Vagina (tissue), 2 donors: ENCODE results near the gene TMC5.

Experiments used
- POLR2A ChIP-seq, 2 donors: fragments of 450-650 bp; IDR thresholded peaks; one replicate each; pipeline ENCODE4 v1.6.1; 2017; ENCODE audit warnings: antibody characterized with exemption in 2 of 2, mild to moderate bottlenecking in 2 of 2, moderate library complexity in 2 of 2
- TF ChIP-seq, protein P1 (sequence below), 3 experiments: fragments of 450-650 bp in 2 of 3; fragments of 200-600 bp in 1 of 3; sonication (generic) in 1 of 3; IDR thresholded peaks; one replicate each; pipeline ENCODE4 v1.5.1; 2017 to 2019; ENCODE audit warnings: antibody characterized with exemption in 3 of 3, mild to moderate bottlenecking in 2 of 3, moderate library complexity in 2 of 3

DNA sequence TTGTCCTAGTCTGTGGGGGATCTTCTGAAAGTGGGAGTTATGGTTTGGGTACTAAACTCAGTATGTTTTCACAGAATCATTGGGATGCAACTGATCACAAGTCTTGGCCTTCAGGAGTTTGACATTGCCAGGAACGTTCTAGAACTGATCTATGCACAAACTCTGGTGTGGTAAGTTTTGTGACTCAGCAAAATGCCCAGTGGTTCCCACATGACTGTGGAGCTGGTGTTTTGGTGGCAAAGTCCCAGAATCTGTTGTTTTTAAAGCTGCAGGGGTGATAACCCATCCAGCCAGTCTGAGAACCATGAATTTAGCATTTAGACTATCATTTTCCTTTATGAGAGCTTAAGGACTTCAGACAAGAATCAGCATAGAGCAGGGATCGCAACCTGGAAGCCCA is 63.6 kb downstream of the TMC5 start:
- no peak for TF ChIP-seq POLR2A (IDR thresholded peaks at IDR 0.05)
- TF ChIP-seq, protein P1, sequence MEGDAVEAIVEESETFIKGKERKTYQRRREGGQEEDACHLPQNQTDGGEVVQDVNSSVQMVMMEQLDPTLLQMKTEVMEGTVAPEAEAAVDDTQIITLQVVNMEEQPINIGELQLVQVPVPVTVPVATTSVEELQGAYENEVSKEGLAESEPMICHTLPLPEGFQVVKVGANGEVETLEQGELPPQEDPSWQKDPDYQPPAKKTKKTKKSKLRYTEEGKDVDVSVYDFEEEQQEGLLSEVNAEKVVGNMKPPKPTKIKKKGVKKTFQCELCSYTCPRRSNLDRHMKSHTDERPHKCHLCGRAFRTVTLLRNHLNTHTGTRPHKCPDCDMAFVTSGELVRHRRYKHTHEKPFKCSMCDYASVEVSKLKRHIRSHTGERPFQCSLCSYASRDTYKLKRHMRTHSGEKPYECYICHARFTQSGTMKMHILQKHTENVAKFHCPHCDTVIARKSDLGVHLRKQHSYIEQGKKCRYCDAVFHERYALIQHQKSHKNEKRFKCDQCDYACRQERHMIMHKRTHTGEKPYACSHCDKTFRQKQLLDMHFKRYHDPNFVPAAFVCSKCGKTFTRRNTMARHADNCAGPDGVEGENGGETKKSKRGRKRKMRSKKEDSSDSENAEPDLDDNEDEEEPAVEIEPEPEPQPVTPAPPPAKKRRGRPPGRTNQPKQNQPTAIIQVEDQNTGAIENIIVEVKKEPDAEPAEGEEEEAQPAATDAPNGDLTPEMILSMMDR (IDR thresholded peaks at IDR 0.05), result no peak
